Hypothalamus (tissue), 51 donors: ENCODE measurements around the gene HK1.
A peak's percentile ranks its signal among the peaks of the same experiment; 100 is the strongest.
"Not testable (repeated sequence)": the region's sequence is repeated elsewhere in the genome, so short reads cannot be mapped to it uniquely, and the experiment has no call there.

Source experiments
- DNase-seq, 51 donors: peaks; one replicate each; lab custom pipeline; 2025; lab: John Stamatoyannopoulos, UW

The HK1 gene

DNA sequence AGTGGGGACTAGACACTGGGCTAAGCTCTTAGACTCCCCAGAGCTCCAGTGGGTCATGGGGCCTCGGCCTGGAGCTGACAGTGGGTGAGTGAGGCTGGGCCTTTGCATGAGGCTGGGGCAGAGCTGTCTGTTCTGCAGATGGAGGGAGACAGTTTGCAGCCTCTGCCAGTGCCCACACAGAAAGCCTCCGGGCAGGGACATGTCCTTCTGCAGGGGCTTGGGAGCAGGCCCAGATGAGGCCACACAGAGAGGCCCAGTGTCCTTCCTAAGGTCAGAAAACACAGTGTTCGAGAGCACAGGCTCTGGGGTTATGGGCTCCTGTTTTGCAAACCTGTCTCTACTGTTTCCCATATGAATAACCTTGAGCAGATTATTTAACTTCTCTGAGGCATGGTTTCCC is 25.1 kb upstream of the HK1 start:
- DNase-seq, result no peak

DNA sequence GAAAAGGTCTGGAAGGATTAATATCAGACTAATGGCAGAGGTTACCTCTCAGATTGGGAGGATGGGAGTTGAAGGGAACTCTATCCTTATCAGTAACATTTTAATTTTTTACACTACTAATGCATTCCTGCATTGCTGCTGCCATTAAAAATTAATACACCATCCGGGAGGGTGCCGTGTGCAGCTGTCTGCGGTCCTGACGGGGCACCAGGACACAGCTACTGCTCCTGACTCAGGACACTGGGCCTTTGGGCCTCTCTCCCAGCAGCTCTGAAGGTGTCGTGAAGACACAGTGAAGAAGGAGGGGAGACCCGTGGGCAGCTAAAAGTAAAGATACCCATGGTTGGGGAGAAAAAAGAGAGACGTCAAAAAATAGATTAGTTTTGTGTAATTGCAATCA is 23.4 kb upstream of the HK1 start:
- no peak for DNase-seq

DNA sequence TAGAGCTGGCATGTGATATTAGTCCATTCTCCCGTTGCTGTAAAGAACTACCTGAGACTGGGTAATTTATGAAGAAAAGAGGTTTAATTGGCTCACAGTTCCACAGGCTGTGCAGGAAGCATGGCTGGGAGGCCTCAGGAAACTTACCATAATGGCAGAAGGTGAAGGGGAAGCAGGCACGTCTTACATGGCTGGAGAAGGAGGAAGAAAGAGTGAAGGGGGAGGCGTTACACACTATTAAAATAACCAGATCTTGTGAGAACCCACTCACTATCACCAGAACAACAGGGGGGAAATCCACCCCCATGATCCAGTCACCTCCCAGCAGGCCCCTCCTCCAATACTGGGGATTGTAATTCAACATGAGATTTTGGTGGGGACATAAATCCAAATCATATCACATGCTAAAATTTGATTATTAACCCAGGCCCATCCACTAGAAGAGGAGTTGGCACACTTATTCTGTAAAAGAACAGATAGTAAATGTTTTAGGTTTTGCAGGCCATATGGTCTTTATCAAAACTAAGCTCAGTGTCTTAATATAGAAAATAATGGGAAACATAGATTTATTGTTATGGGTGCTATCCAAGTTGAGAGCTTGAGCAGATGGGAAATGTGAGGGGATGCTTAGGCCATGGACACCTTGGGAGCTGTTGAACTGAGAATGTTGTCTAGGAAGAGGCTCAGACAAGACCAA is 18.6 kb upstream of the HK1 start:
- no peak for DNase-seq

DNA sequence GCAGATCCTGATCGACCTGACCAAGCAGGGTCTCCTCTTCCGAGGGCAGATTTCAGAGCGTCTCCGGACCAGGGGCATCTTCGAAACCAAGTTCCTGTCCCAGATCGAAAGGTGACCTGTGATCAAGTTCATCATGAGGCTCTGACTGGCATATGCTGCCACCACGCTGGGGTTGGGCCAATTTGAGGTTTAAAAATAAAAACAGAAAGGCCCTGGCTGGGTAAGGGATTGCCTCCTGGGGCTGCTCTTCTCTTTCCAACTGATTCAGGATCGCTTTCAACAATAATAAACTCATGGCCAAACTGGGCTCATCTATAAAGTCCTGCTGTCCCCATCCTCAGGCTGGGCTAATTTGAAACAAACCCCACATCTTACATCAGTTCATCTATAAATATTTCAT is 17.1 kb upstream of the HK1 start:
- no peak for DNase-seq

DNA sequence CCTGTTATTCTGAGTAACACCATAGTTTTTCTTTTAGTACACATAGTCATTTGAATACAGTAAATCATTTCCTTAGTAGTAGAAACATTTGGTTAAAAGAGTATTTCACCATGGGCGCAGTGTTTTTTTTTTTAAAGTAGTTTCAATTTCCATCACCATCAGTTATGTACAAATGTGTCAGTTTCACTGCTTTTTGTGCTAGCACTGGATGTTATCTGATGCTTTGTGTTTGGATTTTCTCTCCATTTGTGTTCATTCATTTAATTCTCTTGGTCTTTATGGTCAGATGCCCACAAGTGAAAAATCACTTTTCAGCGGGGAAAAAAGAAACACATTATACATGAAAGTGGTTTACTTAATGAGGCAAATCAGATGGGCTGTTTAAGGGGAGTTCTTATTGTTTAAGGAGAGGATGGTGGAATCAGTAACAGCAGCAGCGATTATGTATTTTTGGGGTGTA is 16.0 kb upstream of the HK1 start:
- DNase-seq, result no peak

DNA sequence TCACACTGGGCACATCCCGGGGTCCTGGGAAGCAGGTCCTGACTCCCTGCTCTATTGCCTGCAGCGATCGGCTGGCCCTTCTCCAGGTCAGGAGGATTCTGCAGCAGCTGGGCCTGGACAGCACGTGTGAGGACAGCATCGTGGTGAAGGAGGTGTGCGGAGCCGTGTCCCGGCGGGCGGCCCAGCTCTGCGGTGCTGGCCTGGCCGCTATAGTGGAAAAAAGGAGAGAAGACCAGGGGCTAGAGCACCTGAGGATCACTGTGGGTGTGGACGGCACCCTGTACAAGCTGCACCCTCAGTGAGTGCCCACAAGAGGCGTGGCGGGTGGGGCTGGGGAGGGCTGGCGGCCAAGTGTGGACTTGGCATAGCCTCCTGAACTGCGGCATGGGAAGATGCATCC is 12.8 kb upstream of the HK1 start:
- no peak for DNase-seq

DNA sequence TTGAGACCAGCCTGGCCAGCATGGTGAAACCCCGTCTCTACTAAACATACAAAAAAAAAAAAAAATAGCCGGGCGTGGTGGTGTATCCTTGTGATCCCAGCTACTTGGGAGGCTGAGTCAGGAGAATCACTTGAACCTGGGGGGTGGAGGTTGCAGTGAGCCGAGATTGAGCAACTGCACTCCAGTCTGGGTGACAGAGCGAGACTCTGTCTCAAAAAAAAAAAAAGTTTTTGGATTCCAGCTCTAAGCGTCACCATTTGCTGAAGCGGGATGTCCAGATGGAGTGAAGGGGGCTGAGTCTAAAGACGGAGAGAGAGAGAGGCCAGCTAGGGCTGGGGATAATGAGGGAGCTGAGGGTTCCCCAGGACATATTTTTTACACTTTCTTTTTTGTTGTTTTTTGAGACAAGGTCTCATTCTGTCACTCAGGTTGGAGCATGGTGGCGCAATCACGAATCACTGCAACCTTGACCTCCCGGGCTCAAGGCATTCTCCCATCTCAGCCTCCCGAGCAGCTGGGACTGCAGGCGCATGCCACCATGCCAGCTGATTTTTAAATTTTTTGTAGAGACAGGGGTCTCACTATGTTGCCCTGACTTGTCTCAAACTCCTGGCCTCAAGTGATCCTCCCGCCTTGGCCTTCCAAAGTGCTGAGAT is 9.4 kb upstream of the HK1 start:
- no peak for DNase-seq

DNA sequence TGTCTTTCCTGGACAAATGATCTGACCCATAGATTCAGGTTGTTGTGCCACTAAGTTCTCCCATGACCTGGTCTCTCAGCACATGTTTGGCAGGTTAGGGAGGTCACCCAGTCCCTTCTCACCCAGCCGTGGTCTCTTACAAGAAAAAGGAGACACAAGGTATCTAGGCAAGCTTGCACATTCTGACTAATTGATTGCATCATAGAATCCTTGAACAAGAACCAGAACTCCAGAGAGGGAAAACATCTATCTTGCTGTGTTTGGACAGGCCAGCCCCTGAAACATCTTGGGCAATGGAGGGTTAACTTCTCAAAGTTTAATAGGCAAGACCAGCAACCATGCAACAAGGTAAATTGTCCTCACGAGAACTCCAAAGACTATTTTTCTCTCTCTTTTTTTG is 8.5 kb upstream of the HK1 start:
- no peak for DNase-seq

DNA sequence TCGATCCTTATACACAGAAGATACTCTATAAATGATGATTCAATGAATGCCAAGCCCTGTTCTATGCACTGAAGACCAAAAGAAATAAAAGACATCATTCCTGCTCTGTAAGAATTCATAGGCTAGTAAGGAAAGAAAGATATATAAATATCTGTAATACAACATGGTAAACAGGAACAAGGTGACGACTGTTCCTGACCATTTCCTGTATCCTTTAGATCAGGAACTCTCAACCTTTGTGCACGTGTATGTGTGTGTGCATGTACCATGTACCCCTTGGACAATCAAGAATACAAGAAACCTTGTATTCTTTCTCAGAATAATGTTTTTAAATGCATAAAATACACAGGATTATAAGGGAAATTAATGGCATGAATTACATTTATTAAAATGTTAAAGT is 7.3 kb upstream of the HK1 start:
- no peak for DNase-seq

DNA sequence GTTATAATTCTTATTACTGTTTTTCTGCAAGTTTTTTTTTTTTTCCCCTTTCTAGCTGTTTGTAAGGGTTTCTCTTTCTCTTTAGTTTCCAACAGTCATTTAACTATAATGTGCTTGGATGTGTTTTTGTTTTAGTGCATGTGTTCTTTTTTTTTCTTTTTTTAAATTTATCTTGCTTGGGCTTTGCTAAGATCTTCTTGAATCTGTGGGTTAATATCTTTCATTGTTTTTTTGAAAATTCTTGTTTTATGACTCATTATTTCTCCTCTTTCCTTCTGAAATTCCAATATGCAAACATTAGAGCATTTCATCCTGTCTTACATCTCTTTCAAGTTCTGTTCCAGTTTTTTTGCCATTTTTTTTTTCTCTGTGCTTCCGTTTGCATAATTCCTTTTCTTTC is 5.7 kb upstream of the HK1 start:
- DNase-seq, result no peak

DNA sequence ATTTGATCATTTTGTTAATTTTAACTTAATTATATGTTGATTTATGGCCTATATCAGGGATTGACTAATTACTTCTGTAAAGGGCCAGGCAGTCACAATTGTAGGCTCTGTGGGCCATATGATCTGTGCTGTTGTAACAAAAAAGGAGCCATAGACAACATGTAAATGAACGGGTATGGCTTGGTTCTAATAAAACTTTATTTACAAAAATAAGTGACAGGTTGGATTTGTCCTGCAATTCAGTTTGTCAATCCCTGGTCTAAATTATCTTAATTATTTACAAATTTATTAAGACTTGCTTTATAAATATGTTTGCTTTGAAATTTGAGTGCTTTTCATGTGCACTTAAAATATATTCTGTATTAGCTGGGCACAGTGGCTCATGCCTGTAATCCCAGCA is 2.9 kb upstream of the HK1 start:
- DNase-seq, result no peak

DNA sequence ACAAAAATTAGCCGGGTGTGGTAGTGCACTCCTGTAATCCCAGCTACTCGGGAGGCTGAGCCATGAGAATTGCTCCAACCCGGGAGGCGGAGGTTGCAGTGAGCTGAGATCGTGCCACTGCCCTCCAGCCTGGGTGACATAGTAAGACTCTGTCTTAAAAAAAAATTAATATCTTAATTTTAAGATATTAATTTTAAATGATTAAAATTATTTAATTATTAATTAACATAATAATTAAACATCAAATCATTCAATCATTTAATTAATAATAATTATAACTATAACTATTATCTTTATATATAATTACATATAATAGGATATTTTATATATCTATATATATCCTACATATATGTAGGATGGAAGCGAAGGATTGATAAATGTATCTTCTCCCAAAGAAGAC is 1.8 kb upstream of the HK1 start:
- no peak for DNase-seq

DNA sequence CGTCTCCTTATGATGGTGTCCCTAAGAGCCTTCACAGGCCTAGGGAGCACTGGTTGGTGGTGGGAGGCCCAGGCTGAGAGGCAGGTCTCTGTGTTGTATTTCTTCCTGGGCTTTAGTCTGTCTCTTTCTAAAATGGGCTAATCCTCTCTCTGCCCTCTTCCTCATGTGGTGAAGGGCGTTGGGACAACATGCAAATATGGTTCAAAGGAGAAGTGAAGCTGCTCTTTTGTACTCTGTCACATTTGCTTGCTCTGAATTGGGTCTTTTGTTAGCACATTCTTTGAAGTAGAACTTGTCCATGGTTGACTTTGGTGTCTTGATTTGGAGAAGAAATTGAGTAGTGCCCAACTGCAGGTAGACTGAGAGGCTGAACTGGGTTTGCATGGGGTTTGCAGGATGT is 814 bp downstream of the HK1 start:
- DNase-seq, result peak in 1 of 51 donors; percentile 3

DNA sequence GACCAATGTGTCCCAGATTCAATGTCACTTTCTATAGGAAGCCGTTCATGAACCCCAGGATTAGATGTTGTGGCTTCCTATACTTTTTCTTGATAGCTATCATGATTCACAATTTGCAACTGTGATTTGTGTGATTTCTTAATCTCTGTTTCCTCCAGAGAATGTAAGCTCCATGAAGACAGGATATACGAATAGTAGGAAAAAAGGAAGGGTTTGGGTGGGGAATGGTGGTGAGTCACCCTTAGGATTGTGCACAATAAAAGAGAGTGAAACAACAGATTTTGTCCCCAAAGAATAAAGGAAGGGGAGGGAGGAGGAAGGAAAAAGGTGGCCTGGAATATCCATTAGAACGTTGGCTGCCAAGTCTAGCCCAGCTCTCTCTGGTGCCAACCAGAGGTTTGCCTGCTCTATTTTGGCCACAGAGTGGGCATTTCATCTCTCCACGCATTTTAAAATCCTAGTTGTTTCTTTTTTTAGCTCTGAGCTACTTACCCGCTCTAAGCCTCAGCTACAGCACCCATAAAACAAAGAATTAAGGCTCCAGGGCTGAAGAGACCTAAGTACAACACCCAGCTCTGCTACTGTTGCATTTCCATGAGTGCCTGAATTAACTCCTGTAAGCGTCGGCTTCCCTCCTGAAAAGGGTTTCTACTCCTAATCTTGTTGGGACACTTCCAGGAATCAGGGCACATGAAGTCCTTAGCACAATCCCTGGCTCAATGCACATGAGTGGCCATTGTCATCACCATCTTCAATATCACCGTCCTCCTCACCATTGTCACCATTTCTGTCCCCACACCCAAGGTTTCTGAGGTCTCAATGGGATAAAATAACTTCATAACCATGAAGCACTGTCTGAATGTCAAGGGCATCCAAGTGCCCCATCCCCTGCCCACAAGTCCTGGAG is 3.5 kb downstream of the HK1 start:
- no peak for DNase-seq

DNA sequence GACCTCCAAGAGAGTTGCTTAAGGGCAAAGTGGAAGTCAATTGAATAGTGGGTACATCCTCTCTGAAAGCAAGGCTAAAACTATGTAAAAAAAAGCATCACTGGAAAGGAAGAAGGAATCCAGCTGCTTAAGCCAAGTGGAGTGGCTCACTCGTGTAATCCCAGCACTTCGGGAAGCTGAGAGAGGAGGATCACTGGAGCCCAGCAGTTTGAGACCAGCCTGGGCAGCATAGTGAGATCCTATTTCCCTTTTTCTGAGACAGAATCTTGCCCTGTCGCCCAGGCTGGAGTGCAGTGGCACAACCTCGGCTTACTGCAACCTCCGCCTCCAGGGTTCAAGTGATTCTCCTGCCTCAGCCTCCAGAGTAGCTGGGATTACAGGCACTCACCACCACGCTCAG is 6.1 kb downstream of the HK1 start:
- not testable (repeated sequence) for DNase-seq

DNA sequence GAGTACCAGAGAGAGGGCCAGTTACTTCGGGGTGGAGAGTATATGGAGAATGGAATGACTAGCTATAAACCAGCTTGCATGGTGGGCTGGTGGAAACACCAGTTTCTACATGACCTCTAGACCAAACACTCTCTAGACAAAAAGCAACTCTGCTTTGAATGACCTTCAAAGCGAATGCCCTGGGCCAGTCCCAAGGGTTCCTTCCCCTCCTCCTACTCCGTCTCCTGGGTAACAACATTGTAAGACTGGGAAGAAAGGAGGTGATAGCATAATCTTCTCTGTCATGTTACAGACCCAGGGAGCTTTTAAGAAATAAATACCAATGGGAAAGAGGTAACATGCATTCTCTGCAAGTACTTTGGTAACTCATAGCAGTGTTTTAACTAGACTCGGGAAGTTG is 7.4 kb downstream of the HK1 start:
- DNase-seq, result no peak

DNA sequence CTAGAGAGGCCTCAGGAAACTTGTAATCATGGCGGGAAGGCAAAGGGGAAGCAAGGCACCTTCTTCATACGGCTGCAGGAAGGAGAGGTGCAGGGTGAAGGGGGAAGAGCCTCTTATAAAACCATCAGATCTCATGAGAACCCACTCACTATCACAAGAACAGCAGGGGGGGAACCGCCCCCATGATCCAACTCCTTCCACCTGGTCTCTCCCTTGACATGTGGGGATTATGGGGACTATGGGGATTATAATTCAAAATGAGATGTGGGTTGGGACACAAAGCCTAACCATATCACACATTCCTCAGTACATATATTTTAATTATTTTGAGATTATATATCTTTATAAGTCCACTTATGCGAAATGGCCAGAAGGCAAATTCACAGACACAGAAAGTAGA is 8.9 kb downstream of the HK1 start:
- no peak for DNase-seq

DNA sequence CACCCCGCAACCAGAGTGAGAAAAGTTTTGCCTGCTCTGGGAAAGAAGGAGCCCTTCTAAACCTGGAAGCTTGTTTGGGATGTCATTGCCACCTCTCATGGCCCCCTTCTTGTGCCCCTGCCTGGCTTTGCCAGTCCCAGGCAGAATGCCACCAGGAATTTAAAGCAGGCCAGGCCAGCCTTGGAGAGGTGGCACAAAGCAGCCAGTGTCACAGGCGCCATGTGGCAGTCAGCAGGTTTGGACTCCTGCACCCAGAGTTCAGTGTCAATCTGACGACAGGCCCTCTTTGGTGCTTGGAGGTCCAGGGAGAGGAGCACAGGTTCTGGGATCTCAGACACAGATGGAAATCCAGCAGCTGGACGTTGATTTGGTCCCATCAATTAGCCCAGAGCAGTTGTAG is 12.7 kb downstream of the HK1 start:
- peak in 6 of 51 donors; percentile 0 to 20 (median 12) for DNase-seq

DNA sequence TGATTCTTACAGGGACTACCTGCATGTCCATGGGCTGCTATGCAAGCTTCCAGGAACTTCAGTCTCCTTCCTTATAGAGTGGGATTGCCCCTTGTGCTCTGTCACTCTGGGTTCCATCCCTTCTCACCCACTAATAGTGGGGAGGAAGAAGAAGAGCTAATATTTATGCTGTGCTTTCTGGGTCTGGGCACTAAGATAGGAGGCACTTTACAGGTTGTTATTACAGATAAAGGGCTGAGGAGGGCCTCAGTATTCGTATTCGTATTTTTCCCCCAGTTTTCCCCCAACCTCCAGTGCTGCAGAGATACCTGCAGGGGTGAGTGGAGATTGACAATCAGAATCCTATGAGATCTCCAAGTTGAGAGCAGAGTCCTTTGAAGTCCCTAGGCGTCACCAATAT is 14.2 kb downstream of the HK1 start:
- DNase-seq, result no peak

DNA sequence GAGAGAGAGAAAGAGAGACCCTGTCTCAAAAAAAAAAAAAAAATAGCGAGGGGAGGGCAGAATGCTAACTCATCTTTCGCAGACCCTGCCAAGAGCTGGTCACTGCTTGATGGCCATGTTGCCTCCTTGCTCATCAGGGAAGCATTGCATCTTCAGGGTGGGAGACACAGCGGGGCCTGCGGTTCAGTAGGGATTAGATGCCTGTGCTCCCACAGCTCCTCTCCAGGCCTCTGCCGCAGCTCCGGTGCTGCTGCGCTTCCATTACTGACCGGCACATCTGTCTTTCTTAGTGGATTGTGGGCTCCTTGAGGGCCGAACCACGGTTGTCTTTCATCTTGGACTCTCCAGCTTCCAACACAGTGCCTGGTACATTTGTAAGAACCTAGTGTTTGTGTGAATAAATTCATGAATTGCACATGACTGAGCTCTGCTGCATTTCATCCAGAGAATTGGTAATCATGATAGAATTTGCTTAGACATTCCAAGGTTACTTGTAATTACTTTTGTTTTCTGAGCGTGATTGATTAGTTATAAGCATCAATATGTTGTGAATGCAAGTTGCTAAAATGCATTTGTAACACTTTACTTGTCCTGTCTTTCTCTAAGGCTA is 16.8 kb downstream of the HK1 start:
- no peak for DNase-seq

DNA sequence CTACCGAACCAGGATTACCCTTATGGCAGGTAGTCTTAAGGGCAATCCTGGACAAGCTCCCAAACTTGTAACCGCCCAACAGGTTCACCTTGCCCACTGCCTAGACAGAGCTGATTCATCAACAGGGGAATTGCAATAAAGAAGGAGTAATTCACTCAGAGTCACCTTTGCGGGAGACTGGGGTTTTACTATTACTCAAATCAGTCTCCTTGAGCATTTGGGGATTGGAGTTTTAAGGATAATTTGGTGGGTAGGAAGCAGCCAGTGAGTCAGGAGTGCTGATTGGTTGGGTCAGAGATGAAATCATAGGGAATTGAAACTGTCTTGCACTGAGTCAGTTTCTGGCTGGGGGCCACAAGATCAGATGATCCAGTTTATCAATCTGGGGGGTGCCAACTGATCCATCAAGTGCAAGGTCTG is 25.3 kb downstream of the HK1 start:
- no peak for DNase-seq
